Endometrial microvascular endothelial cells (primary cell): Measurements from ENCODE around the gene UGT1A8. TPM values are rescaled to one million over a fixed set of nuclear protein-coding genes. Genes with fewer than 3 reads are reported as not detected.

ENCODE experiments used
- in situ Hi-C: cut with HindIII; loops from 2 replicates; pipeline ENCODE4 v1.10.0; 2017; ENCODE audit warnings: low sequenced_read_pairs, low pct_unique_long_range_greater_than_20kb; ENCODE audit errors: inconsistent ontology term
- total RNA-seq: library from RNA; depleted of rRNA; stranded (reverse); fragments of >200 nt; gene quantifications from one replicate; pipeline ENCODE4 v1.2.3, GENCODE V29; 2015; ENCODE audit errors: inconsistent ontology term

UGT1A8 gene
- total RNA-seq, 1 donor from 2014 or later: not detected

DNA sequence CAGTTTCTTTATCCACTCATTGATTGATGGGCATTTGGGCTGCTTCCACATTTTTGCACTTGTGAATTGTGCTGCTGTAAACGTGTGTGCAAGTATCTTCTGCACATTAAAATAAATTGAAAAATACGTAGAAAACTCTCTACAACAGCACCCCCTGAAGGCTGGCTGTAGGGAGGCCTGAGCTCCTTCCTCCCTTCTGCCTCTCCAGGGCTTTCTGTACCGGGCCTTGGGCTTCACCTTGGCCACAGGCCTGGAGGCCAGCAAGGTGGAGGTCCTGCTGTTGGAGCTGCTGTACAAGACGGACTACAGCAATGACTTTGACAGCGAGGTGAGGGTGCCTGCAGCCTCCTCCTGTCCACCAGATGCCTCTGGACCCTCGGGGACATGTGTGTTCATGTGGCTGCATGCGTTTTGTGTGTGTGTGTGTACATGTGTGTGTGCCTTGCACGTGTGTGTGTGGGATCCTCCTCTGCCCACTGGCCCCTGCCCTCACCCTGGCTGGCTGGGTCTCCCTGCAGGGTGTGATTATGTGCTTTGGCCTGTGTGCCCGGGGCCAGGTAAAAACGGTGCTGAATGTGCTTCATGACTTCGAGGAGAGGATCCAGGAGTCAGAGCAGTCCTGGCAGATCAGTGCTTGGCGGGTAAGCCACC lies 189.9 kb downstream of the UGT1A8 start:
- in situ Hi-C loops: no loop called here

DNA sequence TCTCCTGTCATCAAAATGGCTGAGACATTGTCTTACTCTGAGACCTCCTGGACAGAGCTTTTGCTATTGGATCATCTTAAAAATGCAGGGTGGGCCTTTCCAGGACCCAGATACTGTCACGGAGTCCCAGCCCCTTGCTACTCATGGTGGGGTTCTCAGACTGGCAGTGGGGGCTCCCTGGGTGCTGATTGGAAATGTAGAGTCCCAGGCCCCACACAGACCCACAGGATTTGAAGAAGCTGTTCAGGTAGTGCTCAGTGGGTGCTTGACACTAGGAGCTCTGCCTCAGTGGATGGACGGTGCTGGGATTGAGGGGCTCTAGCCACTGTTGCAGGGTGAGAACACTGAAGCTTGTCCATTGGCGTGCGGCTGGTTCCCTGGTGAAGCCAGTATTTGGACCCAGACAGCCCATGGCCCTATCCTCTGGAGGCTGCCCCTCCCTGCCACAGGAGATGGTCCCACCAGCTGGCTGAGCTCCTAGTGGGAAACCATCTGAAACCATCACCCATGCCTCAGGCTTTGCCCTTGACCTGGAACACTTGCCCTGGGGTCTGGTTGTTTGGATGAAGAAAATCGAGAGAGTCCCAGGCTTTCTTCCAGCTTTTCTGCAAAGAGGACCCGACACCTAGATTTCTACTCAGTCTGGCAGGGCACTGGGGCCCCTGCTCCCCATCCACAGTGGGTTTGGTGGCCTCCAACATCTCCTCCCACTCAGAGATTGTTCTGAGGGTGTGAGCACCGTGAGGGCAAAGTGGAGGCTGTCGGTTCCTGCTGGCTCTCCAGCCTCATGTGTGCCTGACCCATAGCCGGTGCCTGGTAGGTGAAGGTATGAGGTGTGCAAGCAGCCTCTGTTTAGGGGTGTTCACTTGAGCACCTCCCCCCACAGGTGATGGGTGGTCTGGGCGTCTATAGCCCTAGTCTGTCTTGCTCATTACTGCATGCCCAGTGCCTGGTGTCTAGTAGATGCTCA lies 190.8 kb downstream of the UGT1A8 start:
- in situ Hi-C loops: no loop called here

GRCh38 chr2:233810385-233810784 lies 193.0 kb downstream of the UGT1A8 start:
- in situ Hi-C loops: no loop called here

DNA sequence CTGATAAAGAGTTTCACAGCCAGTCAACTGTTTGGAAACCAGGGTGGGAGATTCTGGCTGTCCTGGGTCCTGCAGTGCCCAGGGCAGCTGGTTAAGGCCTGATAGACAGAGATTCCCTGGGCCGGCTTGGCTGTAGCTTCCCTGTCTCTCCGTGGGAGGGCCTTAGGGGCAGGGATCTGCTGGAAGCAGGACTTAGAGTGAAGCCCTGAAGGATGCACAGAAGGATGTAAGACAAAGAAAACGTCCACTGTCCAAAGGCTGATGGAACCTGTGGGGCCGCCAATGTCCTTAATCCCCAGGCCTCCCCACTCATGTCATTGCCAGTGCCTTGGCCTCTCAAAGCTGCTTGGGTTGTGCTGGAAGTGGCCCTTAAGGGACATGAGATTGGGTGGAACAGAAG lies 193.7 kb downstream of the UGT1A8 start:
- in situ Hi-C loops: no loop called here

GRCh38 chr2:233811732-233812131 lies 194.3 kb downstream of the UGT1A8 start:
- in situ Hi-C loops: no loop called here

DNA sequence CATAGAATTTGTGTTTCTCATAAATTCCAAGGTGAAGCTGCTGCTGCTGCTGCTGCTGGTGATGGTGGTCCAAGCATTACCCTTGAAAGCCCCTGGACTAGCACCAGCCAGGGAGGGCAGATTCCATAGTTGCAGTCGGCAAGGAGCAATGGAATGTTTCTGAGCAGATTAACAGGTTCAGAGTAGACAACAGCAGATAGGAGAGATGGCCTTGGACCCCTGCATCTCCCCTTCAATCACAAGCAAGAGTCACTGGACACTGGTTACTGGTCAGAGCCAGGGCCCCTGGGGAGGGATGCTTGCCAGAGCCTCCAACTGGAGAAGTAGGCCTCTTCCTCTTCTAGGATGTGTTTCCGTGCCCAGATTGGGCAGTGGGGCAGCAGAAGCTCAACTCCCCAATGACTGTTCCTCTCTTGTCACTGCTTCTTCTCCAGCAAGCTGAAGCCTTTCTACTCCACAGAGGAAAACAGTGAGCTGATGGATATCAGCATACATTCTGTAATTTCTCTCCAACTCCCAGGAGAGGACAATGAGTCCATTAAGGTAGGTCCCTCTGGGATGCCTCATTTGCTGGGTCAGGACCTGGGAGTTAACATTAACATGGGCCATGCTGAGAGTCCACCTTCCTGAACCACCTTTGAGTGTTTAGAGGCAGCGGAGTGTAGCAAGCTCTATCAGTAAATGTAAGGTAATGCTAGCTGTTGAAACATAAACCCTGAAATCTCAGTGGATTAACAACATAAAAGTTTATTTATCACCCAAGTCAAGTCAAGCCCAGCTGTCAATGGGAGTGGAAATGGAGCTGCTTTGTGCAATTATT lies 196.0 kb downstream of the UGT1A8 start:
- in situ Hi-C loops: no loop called here

GRCh38 chr2:233814056-233814835 lies 196.8 kb downstream of the UGT1A8 start:
- in situ Hi-C loops: no loop called here

- in situ Hi-C loops: no loop called here
Observed at GRCh38 chr2:233815861-233816260, 198.4 kb downstream of the UGT1A8 start.

- in situ Hi-C loops: no loop called here
Observed at GRCh38 chr2:233816334-233816733, 198.9 kb downstream of the UGT1A8 start.

DNA sequence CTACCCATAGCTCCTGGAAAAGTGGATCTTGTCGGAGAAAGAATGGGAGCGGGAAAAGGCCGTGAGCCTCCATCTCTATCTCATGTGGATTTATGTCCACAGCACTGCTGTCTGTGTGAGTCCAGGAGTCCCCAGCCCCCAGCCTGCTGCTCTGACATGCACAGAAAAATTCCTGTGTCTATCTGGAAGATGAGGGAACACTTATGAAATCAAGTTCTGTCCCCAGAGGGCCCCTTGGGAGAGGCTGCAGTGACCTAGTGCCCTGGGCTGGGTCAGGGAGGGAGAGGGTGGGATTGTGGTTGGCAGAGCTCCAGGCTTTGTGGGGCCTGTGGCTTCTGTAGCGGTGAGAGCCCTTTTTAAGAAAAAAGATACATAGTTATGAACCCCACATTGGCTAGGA lies 199.3 kb downstream of the UGT1A8 start:
- in situ Hi-C loops: no loop called here

GRCh38 chr2:233817361-233817911 lies 200.0 kb downstream of the UGT1A8 start:
- in situ Hi-C loops: no loop called here

DNA sequence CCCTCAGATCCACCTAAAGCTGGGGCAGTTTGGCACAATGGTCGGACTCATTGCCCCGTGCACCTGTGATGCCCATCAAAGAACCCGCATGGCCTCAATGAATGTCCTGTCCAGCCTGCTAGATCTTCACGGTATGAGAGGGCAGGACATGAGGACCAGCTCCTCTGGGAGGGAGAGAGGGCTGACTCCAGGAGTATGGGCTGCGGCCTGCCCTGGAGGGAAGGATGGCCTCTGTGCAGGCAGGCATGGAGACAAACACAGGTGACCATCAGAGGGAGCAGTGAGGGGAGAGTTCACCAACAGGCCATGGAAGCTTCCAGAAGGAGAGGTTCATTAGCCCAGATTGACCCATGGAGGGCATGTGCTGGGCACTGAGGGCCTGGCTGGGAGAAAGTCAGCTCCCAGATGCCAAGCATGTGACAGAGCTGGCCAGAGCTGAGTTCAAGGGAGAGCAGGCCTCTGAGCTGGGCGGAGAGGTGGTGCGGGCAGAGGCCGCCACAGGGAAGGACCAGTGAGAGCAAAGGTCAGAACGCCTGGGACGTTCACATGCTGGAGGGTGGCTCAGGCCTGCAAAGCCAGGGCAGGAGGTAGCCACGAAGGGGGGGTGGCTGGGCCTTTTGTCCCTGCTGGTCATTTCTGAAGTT lies 200.7 kb downstream of the UGT1A8 start:
- in situ Hi-C loops: no loop called here

DNA sequence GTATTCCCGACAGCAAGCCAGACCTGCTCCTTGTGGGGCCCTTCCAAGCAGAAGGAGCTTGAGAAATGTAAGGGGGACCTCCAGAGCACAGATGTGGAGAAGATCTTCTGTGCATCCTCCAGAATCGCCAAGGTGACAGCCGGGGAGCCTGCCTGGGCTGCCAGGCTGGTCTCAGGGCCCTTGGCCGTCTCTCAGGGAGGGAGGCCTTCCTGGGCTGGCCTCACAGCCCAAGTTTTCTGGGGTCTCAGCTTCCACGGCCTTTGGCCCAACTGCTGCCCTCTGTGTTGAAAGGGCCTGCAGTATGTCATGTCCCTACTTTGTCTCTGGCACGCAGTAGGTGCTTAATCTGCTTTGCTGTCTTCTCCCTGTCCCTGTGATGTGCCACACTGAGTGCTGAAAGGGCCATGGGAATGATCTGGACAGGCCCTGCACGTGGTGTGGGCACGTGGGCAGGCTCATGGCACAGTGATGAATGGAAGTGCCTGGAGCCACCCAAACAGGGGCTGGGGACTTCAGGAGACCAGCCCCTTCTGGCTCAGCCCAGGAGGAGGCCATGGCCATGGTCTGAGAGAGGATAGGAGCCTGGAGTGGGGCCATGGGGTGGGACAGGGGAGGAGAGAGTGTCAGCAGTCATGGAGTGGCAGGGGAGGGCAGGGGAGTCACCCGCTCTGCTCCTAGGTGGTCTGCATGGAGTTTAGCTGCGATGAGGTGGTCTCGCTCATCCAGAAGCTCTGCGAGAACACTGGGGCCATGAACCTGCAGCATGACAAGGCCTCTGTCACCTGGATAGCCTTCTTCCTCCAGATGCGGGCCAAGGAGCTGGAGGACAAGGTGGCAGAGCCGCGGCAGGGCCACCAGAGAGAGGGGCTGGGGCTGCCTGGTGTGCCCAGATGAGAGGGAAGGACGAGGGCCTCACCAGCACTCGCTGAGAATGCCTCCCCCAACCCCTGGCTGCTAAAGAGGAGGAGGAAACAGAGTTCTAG lies 201.5 kb downstream of the UGT1A8 start:
- in situ Hi-C loops: no loop called here

DNA sequence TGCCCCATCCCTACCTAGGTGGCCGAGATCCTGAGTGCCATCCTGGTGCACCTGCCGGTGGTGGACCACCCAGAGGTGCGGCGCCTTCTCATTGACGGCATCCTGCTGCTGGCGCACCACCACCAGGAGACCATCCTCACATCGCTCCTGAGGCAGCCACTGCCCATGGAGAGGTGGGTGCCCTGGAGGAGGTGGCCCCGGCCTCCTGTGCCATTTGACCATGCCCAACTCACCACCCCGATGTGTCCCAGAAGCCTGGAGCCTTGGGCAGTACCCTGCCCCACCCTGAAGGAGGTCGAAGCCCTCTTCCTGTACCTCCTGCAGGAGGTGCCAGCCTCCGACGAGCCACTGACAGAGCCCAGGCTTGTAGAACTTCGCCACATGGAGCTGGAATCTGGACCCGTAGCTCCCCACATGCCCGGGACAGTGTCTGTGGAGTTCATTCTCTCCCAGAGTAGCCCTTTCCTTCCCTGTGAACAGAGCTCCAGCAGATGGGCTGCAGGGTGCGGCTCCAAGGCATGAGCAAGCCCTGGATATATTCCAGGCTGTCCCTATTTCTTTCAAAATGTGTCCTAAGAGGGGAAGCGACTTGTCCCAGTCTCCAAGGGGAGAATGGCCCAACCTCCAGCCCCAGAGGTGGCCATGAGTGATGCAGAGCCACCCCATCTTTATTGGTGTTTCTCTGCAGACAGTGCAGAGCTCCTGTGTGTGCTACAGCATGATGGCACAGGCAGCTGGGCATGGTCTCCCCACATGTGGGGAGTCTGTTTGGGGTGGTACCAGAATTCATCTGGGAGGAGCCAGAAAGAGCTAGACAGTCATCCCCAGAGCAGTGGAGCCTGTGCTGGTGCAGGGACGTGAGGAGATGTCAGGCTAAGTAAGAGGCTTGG lies 202.7 kb downstream of the UGT1A8 start:
- in situ Hi-C loops: no loop called here

- in situ Hi-C loops: no loop called here
Observed at GRCh38 chr2:233820774-233821105, 203.3 kb downstream of the UGT1A8 start.

DNA sequence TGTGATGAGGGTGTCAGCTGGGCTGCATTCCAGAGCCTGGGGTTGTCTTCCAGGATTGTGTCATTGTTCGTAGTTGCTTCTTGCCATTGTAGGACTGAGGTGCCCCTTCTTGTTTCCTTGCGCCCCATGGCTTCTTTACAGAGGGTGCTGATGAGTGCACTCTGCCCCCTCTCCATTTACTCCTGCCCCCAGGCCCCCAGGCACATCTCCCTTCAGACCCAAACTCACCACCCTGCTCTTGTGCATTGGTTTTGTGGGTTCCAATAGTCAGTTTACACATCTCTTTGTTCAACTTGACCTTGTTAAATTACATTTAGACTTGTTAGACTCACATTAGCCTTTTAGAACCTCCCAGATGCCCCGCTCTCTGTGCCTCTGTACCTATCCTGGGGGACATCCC lies 203.8 kb downstream of the UGT1A8 start:
- in situ Hi-C loops: no loop called here
